CD4-positive, alpha-beta T cell treated with Interleukin-15 for 1 hour (primary cell): ENCODE results near the gene ARID3B.
A peak's percentile ranks its signal among the peaks of the same experiment; 100 is the strongest.
"Not testable (repeated sequence)": the region's sequence is repeated elsewhere in the genome, so short reads cannot be mapped to it uniquely, and the experiment has no call there.

Source experiments
- DNase-seq: peaks from one replicate; pipeline ENCODE4 v3.0.0-alpha.2; 2020

ARID3B gene

GRCh38 chr15:74539521-74539920, 1.5 kb upstream of the ARID3B start:
- DNase-seq: not testable (repeated sequence)

- DNase-seq: no peak
These were observed 759 bp upstream of the ARID3B start for GRCh38 chr15:74540161-74540760.

GRCh38 chr15:74541494-74542165, 610 bp downstream of the ARID3B start:
- peak; percentile 74 for DNase-seq

GRCh38 chr15:74542166-74543042, 1.4 kb downstream of the ARID3B start:
- no peak for DNase-seq

GRCh38 chr15:74543043-74543422, 2.0 kb downstream of the ARID3B start:
- DNase-seq: no peak

GRCh38 chr15:74543583-74543982, 2.6 kb downstream of the ARID3B start:
- DNase-seq: no peak

- no peak for DNase-seq
These were observed 4.1 kb downstream of the ARID3B start for GRCh38 chr15:74545086-74545485.

- peak; percentile 94 for DNase-seq
These were observed 5.0 kb downstream of the ARID3B start for GRCh38 chr15:74545776-74546656.

GRCh38 chr15:74547616-74548015, 6.6 kb downstream of the ARID3B start:
- no peak for DNase-seq

- no peak for DNase-seq
These were observed 7.2 kb downstream of the ARID3B start for GRCh38 chr15:74548241-74548640.

GRCh38 chr15:74549816-74550215, 8.8 kb downstream of the ARID3B start:
- DNase-seq: no peak

- DNase-seq: no peak
These were observed 10.7 kb downstream of the ARID3B start for GRCh38 chr15:74551714-74552113.

- no peak for DNase-seq
These were observed 11.9 kb downstream of the ARID3B start for GRCh38 chr15:74552773-74553441.

- no peak for DNase-seq
These were observed 14.2 kb downstream of the ARID3B start for GRCh38 chr15:74555192-74555591.

- no peak for DNase-seq
These were observed 17.7 kb downstream of the ARID3B start for GRCh38 chr15:74558706-74559105.

GRCh38 chr15:74563442-74563841, 22.4 kb downstream of the ARID3B start:
- DNase-seq: no peak

- no peak for DNase-seq
These were observed 23.2 kb downstream of the ARID3B start for GRCh38 chr15:74564182-74564581.

- no peak for DNase-seq
These were observed 24.5 kb downstream of the ARID3B start for GRCh38 chr15:74565381-74566085.

GRCh38 chr15:74568594-74568993, 27.6 kb downstream of the ARID3B start:
- no peak for DNase-seq

- DNase-seq: no peak
These were observed 28.7 kb downstream of the ARID3B start for GRCh38 chr15:74569731-74570070.

GRCh38 chr15:74571191-74571590, 30.2 kb downstream of the ARID3B start:
- no peak for DNase-seq

- DNase-seq: no peak
These were observed 33.0 kb downstream of the ARID3B start for GRCh38 chr15:74573987-74574386.
